Neutrophil (primary cell): ENCODE measurements around the gene FAM193B.

ENCODE experiments used
- H3K27ac ChIP-seq: fragments of 200-600 bp; sonication (generic); 2 replicates; pipeline ENCODE4 v1.5.1; 2016; ENCODE audit warnings: mild to moderate bottlenecking, moderate library complexity
- H3K27me3 ChIP-seq: fragments of 200-600 bp; sonication (generic); 2 replicates; pipeline ENCODE4 v1.6.0; 2016; ENCODE audit warnings: mild to moderate bottlenecking
- H3K36me3 ChIP-seq: fragments of 200-600 bp; sonication (generic); 2 replicates; pipeline ENCODE4 v1.5.1; 2017
- H3K4me1 ChIP-seq, 2 experiments: fragments of 200-600 bp in 1 of 2; sonication (generic) in 1 of 2; 1 replicate in 1 of 2; 2 replicates in 1 of 2; pipeline versions ENCODE4 v1.5.1 to v1.6.1; 2013 to 2016; ENCODE audit warnings: low read depth in 1 of 2, low read length in 1 of 2, mild to moderate bottlenecking in 1 of 2, moderate library complexity in 1 of 2; ENCODE audit not compliant: control insufficient read depth in 1 of 2, insufficient read depth in 1 of 2
- H3K4me3 ChIP-seq, 2 experiments: fragments of 200-600 bp in 1 of 2; sonication (generic) in 1 of 2; 1 replicate in 1 of 2; 2 replicates in 1 of 2; pipeline ENCODE4 v1.5.1; 2013 to 2016; ENCODE audit warnings: low read depth in 1 of 2, low read length in 1 of 2, mild to moderate bottlenecking in 1 of 2, moderate library complexity in 1 of 2
- H3K9me3 ChIP-seq: fragments of 200-600 bp; sonication (generic); 2 replicates; pipeline ENCODE4 v1.5.1; 2016
- TF ChIP-seq, protein P1 (sequence below): fragments of 200-600 bp; sonication (generic); IDR thresholded peaks from 2 replicates; pipeline ENCODE4 v1.5.1; 2016; ENCODE audit warnings: antibody characterized with exemption

The FAM193B gene

DNA sequence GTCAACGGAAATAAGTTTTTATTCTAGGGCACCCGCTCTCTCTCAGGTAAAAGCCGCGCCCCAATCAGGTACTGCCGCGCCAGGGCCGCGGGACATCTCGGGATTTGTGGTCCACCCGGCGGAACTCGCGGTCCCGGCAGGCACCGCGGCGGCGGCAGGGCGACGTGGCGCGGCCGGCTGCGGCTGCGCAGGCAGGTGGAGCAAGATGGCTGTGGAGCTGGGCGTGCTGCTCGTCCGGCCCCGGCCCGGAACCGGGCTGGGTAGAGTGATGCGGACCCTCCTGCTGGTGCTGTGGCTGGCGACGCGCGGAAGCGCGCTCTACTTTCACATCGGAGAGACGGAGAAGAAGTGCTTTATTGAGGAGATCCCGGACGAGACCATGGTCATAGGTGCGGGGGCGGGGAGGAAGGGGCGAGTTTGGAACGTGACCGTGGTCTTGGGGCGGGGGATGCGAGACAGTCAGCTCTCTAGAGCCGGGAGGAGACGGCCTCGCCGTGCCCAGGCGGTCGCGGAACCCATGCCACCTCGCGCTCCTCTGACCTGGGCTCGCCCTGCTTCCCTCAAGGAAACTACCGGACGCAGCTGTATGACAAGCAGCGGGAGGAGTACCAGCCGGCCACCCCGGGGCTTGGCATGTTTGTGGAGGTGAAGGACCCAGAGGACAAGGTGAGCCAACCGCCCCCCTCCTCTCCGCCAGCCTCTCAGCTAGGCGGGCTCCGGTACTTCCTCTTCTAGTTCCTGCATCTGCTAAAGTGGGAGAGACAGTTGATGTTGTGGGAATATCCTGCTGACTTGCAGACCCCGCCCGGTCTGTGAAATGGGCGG is 37.9 kb upstream of the FAM193B start, which contains the start of gene TMED9:
Gene TMED9 (plus strand): TSS at position 194 of the 825 bp plus-strand sequence. CDS start 12 bp downstream, at position 206.
- H3K27me3 ChIP-seq, result peaks cover 38% of the 10 kb centered on the region

DNA sequence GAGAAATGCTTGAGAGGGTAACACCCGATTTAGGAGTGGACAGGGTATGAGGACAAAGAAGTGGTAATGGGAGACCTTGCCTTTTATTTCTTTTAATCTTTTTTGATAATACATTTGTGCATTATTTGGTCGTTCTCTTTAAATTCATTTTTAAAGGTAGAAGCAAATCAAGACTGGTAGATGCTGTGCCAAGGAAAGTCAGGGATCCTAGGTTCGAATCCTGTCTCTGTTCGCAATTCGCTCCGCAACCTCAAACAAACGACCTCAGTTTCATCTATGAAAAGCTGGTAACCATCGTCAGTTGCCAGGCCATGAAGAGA is 37.3 kb upstream of the FAM193B start:
- H3K27ac ChIP-seq, result peak overlapping the region; percentile 84
- H3K4me1 ChIP-seq, result peaks cover 15 to 17% of the 10 kb centered on the region in 2 experiments
- peaks cover 39% of the 10 kb centered on the region for H3K27me3 ChIP-seq
- TF ChIP-seq, protein P1, sequence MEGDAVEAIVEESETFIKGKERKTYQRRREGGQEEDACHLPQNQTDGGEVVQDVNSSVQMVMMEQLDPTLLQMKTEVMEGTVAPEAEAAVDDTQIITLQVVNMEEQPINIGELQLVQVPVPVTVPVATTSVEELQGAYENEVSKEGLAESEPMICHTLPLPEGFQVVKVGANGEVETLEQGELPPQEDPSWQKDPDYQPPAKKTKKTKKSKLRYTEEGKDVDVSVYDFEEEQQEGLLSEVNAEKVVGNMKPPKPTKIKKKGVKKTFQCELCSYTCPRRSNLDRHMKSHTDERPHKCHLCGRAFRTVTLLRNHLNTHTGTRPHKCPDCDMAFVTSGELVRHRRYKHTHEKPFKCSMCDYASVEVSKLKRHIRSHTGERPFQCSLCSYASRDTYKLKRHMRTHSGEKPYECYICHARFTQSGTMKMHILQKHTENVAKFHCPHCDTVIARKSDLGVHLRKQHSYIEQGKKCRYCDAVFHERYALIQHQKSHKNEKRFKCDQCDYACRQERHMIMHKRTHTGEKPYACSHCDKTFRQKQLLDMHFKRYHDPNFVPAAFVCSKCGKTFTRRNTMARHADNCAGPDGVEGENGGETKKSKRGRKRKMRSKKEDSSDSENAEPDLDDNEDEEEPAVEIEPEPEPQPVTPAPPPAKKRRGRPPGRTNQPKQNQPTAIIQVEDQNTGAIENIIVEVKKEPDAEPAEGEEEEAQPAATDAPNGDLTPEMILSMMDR, result no peak
- H3K9me3 ChIP-seq, result no peaks in the 10 kb centered on the region
- peak overlapping the region; percentile 88 to 97 for H3K4me3 ChIP-seq
- peaks cover 33% of the 10 kb centered on the region for H3K36me3 ChIP-seq

More for the DNA sequence above, 37.9 kb upstream of the FAM193B start, which contains the start of gene TMED9:
- Histone ChIP-seq H3K4me1 (peaks cover 15 to 17% of the 10 kb centered on the region in 2 experiments), H3K27ac (peak within 1 kb of the TSS; percentile 84), H3K9me3 (no peaks in the 10 kb centered on the region), H3K36me3 (peaks cover 34% of the 10 kb centered on the region), H3K4me3 (peak within 1 kb of the TSS; percentile 88 to 97)
- TF ChIP-seq, protein P1, result peak; percentile 70

DNA sequence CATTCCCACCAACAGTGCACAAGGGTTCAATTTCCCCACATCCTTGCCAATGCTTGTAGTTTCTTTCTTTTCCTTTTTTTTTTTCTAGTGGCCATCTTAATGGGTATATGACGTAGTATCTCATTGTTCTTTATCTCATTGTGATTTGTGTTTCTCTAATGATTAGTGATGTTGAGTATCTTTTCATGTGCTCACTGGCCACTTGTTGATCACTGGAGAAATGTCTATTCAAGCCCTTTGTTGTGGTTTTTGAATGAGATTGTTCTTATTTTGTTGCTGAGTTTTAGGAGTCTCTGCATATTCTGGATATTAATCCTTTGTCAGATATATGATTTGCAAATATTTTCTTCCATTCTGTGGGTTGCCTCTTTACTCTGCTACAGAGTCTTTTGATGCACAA is 36.0 kb upstream of the FAM193B start:
- H3K27me3 ChIP-seq, result peaks cover 41% of the 10 kb centered on the region
- H3K36me3 ChIP-seq, result peaks cover 20% of the 10 kb centered on the region
- peaks cover 15 to 17% of the 10 kb centered on the region in 2 experiments for H3K4me1 ChIP-seq
- H3K27ac ChIP-seq, result no peak overlapping the region
- H3K4me3 ChIP-seq, result no peak overlapping the region
- no peaks in the 10 kb centered on the region for H3K9me3 ChIP-seq
- TF ChIP-seq, protein P1, result no peak

DNA sequence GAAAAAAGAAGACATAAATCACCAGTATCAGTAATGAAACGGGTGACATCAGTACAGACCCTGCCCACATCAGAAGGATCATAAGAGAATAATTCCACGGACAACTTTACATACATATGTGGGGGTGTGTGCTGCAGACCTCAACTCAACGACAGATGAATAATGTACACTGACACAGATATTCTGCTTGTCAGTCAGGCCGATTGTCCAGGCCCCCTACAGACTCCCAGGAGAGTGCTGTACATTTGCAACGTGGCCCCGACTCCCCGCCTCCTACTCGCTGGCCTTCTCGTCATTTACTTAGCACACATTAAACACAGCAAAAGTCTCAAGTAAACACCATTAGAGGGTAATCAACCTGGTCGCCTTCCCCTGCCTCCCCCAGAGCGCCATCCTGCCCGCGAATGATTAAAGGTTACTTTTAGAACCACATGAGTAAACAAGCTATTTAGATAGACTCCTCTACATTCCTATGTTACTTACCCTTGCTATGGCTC is 34.1 kb upstream of the FAM193B start:
- Histone ChIP-seq H3K4me1 (peaks cover 15 to 17% of the 10 kb centered on the region in 2 experiments), H3K9me3 (no peaks in the 10 kb centered on the region), H3K27me3 (peaks cover 60% of the 10 kb centered on the region), H3K27ac (no peak overlapping the region), H3K4me3 (no peak overlapping the region), H3K36me3 (peaks cover under 1% of the 10 kb centered on the region)
- TF ChIP-seq, protein P1, result no peak

DNA sequence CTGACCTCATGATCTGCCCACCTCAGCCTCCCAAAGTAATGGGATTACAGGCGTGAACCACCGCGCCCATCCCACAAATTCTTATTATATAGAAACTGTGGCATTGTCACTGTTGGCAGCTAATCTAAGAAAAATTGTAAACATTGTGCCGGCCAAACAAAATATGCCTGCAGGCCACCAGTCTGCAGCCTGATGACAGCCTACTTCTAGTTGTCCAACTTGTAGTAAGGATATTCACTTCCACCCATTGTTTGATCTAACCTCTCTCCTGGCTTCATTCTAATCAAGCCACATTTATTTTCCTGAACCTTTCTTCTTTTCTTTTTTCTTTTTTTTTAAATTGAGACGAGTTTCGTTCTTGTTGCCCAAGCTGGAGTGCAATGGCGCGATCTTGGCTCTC is 24.0 kb upstream of the FAM193B start:
- H3K4me3 ChIP-seq, result no peak overlapping the region
- no peak overlapping the region for H3K27ac ChIP-seq
- TF ChIP-seq, protein P1, result no peak
- H3K9me3 ChIP-seq, result no peaks in the 10 kb centered on the region
- no peaks in the 10 kb centered on the region for H3K4me1 ChIP-seq
- no peaks in the 10 kb centered on the region for H3K36me3 ChIP-seq
- H3K27me3 ChIP-seq, result peaks cover 37% of the 10 kb centered on the region
